Liver (tissue), 9 donors: ENCODE measurements around the gene BATF3. TPM values are rescaled to one million over a fixed set of nuclear protein-coding genes. Genes with fewer than 3 reads are reported as not detected.
A peak's percentile ranks its signal among the peaks of the same experiment; 100 is the strongest.
"Not testable (repeated sequence)": the region's sequence is repeated elsewhere in the genome, so short reads cannot be mapped to it uniquely, and the experiment has no call there.

Experiments used
- DNase-seq: peaks from one replicate; pipeline ENCODE4 v3.0.0-alpha.2; 2017; ENCODE audit warnings: low spot score
- H3K27ac ChIP-seq, 2 donors: one replicate each; pipeline ENCODE4 v1.7.0; 2013; ENCODE audit warnings: inconsistent platforms in 2 of 2, low read length in 2 of 2, control low read depth in 1 of 2, low read depth in 1 of 2, mild to moderate bottlenecking in 1 of 2
- H3K27me3 ChIP-seq, 4 donors: one replicate each; pipeline versions ENCODE4 v1.6.1 to v1.7.0; 2013; ENCODE audit warnings: low read length in 3 of 4, inconsistent platforms in 1 of 4, mild to moderate bottlenecking in 1 of 4, moderate library complexity in 1 of 4; ENCODE audit not compliant: control insufficient read depth in 4 of 4, insufficient read depth in 4 of 4
- H3K36me3 ChIP-seq, 4 donors: one replicate each; pipeline versions ENCODE4 v1.6.1 to v1.7.0; 2013; ENCODE audit warnings: low read length in 3 of 4, mild to moderate bottlenecking in 3 of 4, low read depth in 1 of 4, moderate library complexity in 1 of 4; ENCODE audit not compliant: control insufficient read depth in 4 of 4, insufficient read depth in 3 of 4
- H3K4me1 ChIP-seq, 4 donors: one replicate each; pipeline versions ENCODE4 v1.6.1 to v1.7.0; 2013; ENCODE audit warnings: low read length in 3 of 4, mild to moderate bottlenecking in 3 of 4, moderate library complexity in 1 of 4; ENCODE audit not compliant: control insufficient read depth in 4 of 4, insufficient read depth in 4 of 4
- H3K4me3 ChIP-seq, 3 donors: one replicate each; pipeline versions ENCODE4 v1.6.1 to v1.7.0; 2013; ENCODE audit warnings: low read length in 3 of 3, control low read depth in 1 of 3, low read depth in 1 of 3, mild to moderate bottlenecking in 1 of 3
- H3K9ac ChIP-seq, 2 donors: one replicate each; pipeline ENCODE4 v1.7.0; 2013; ENCODE audit warnings: low read length in 2 of 2, mild to moderate bottlenecking in 2 of 2, moderate library complexity in 2 of 2, control low read depth in 1 of 2, low read depth in 1 of 2
- H3K9me3 ChIP-seq, 4 donors: one replicate each; pipeline versions ENCODE4 v1.6.1 to v1.7.0; 2013; ENCODE audit warnings: low read length in 3 of 4; ENCODE audit not compliant: control insufficient read depth in 4 of 4
- EGR1 ChIP-seq, 2 donors: IDR thresholded peaks; 2 replicates each; pipeline ENCODE4 v1.6.1; 2016 to 2018; ENCODE audit warnings: antibody characterized with exemption in 2 of 2, low read depth in 2 of 2
- FOXA1 ChIP-seq: IDR thresholded peaks from 2 replicates; pipeline ENCODE4 v1.6.1; 2016; ENCODE audit warnings: antibody characterized with exemption
- HNF4A ChIP-seq, 2 donors: conservative IDR thresholded peaks; 2 replicates each; pipeline ENCODE4 v1.6.1; 2016; ENCODE audit warnings: antibody characterized with exemption in 2 of 2, mild to moderate bottlenecking in 2 of 2
- HNF4G ChIP-seq: IDR thresholded peaks from 2 replicates; pipeline ENCODE4 v1.6.1; 2016; ENCODE audit warnings: antibody characterized with exemption
- NR2F2 ChIP-seq: IDR thresholded peaks from 2 replicates; pipeline ENCODE4 v1.6.1; 2016; ENCODE audit warnings: antibody characterized with exemption
- RXRA ChIP-seq, 2 donors: IDR thresholded peaks; 2 replicates each; pipeline ENCODE4 v1.6.1; 2017 to 2018; ENCODE audit warnings: antibody characterized with exemption in 2 of 2, mild to moderate bottlenecking in 1 of 2
- SP1 ChIP-seq: IDR thresholded peaks from 2 replicates; pipeline ENCODE4 v1.6.1; 2018; ENCODE audit warnings: antibody characterized with exemption, mild to moderate bottlenecking
- TAF1 ChIP-seq: conservative IDR thresholded peaks from 2 replicates; pipeline ENCODE4 v1.6.1; 2016; ENCODE audit warnings: antibody characterized with exemption, mild to moderate bottlenecking
- YY1 ChIP-seq: IDR thresholded peaks from 2 replicates; pipeline ENCODE4 v1.6.1; 2016; ENCODE audit warnings: antibody characterized with exemption, mild to moderate bottlenecking
- WGBS: extraction: QIAGEN DNeasy Blood & Tissue Kit; methylation state at CpG from one replicate; pipeline ENCODE4 v1.1.7; 2013; 5-methylcytosine and 5-hydroxymethylcytosine counted together
- polyA plus RNA-seq, 2 donors: library from polyadenylated mRNA; stranded (reverse) in 1 of 2; unstranded in 1 of 2; fragments of 200-250 nt in 1 of 2; fragments of >200 nt in 1 of 2; fragmentation: Nextera tagmentation in 1 of 2; extraction: Ambion mirVana in 1 of 2; gene quantifications; one replicate each; pipeline versions ENCODE4 v1.2.1 to v1.2.3, GENCODE V29; 2013 to 2015
- total RNA-seq, 2 donors: library from RNA; depleted of rRNA; stranded (reverse); fragments of >200 nt; gene quantifications; one replicate each; pipeline ENCODE4 v1.2.3, GENCODE V29; 2014
- TF ChIP-seq, protein P1 (sequence below): IDR thresholded peaks from 2 replicates; pipeline ENCODE4 v1.6.1; 2016; ENCODE audit warnings: antibody characterized with exemption
- TF ChIP-seq, protein P2 (sequence below): fragments of 150-350 bp; IDR thresholded peaks from 2 replicates; pipeline ENCODE4 v1.5.1; 2017; ENCODE audit warnings: improper control_type of control experiment, low read depth, low read length; ENCODE audit not compliant: missing input control
- TF ChIP-seq, protein P3 (sequence below): IDR thresholded peaks from 2 replicates; pipeline ENCODE4 v1.6.1; 2016; ENCODE audit warnings: antibody characterized with exemption
- TF ChIP-seq, protein P4 (sequence below): IDR thresholded peaks from 2 replicates; pipeline ENCODE4 v1.6.1; 2016; ENCODE audit warnings: antibody characterized with exemption
- donor health status: healthy.
- donor health status: healthy.
- donor health status: healthy.
- donor health status: healthy.
- donor health status: healthy.

BATF3 gene
- total and polyA plus RNA-seq, 4 donors, result 0.65 to 1.0 (median 0.91) TPM

DNA sequence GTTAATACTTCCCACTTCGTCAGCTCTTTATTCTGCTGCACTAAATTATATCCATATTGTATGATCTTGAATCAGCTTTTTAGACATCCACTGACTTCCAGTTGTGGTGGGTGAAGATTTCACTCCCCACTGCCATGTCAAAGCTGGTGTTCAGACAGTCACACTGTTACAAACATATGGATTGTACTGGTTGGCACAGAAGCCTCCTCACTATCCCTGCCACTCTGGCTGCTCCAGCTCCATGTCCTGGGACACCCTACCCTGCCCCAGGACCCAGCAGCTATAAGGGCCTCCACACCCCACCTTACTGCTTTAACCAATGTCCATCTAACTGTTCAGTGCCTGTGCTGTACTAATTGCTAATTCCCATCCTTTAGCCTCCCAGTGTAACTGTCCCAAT lies 32.0 kb upstream of the BATF3 start:
- Histone ChIP-seq H3K4me3 (no peak overlapping the region), H3K9me3 (no peaks in the 10 kb centered on the region), H3K4me1 (peaks cover 3 to 14% (median 5%) of the 10 kb centered on the region in 4 donors), H3K27ac (no peak overlapping the region), H3K9ac (no peak overlapping the region), H3K27me3 (no peaks in the 10 kb centered on the region), H3K36me3 (peaks cover 0 to 3% (median 0%) of the 10 kb centered on the region in 4 donors)
- DNase-seq, result no peak
- 94% methylated on average over 1 of the region's 1 CpG for WGBS
- TF ChIP-seq FOXA1, result no peak
- TF ChIP-seq, protein P1, sequence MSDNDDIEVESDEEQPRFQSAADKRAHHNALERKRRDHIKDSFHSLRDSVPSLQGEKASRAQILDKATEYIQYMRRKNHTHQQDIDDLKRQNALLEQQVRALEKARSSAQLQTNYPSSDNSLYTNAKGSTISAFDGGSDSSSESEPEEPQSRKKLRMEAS, result no peak

DNA sequence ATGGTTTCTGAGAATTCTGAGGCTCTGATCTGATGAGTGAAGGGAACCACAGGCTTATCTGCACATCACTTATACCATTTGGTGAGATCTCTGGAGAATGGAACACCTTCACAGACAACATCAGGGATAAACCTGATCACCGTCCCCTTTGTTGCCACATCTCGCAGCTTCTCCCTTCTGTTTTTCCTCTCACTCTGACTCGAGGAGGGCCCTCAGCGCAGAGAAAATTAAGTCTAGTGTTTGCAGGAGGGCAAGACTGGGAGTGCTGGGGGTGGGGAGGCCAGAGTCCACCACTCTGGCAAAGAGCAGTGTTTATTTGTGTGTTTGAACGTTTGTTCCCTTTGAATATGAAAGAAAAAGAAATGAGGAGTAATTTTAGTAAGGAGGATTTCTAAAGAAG lies 29.0 kb upstream of the BATF3 start:
- Histone ChIP-seq H3K9ac (no peak overlapping the region), H3K36me3 (peaks cover 0 to 1% (median 0%) of the 10 kb centered on the region in 4 donors), H3K4me1 (peaks cover 3 to 14% (median 5%) of the 10 kb centered on the region in 4 donors), H3K27ac (peak overlapping the region in 1 of 2 donors; percentile 5), H3K9me3 (no peaks in the 10 kb centered on the region), H3K27me3 (no peaks in the 10 kb centered on the region), H3K4me3 (no peak overlapping the region)
- TF ChIP-seq HNF4A (conservative IDR thresholded peaks at IDR 0.05) (peak; percentile 74 to 75), HNF4G (peak; percentile 61), SP1 (peak; percentile 45), TAF1 (no peak), RXRA (IDR thresholded peaks at IDR 0.05) (peak; percentile 11 to 21)
- TF ChIP-seq, protein P2, sequence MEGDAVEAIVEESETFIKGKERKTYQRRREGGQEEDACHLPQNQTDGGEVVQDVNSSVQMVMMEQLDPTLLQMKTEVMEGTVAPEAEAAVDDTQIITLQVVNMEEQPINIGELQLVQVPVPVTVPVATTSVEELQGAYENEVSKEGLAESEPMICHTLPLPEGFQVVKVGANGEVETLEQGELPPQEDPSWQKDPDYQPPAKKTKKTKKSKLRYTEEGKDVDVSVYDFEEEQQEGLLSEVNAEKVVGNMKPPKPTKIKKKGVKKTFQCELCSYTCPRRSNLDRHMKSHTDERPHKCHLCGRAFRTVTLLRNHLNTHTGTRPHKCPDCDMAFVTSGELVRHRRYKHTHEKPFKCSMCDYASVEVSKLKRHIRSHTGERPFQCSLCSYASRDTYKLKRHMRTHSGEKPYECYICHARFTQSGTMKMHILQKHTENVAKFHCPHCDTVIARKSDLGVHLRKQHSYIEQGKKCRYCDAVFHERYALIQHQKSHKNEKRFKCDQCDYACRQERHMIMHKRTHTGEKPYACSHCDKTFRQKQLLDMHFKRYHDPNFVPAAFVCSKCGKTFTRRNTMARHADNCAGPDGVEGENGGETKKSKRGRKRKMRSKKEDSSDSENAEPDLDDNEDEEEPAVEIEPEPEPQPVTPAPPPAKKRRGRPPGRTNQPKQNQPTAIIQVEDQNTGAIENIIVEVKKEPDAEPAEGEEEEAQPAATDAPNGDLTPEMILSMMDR, result no peak
- TF ChIP-seq, protein P3, sequence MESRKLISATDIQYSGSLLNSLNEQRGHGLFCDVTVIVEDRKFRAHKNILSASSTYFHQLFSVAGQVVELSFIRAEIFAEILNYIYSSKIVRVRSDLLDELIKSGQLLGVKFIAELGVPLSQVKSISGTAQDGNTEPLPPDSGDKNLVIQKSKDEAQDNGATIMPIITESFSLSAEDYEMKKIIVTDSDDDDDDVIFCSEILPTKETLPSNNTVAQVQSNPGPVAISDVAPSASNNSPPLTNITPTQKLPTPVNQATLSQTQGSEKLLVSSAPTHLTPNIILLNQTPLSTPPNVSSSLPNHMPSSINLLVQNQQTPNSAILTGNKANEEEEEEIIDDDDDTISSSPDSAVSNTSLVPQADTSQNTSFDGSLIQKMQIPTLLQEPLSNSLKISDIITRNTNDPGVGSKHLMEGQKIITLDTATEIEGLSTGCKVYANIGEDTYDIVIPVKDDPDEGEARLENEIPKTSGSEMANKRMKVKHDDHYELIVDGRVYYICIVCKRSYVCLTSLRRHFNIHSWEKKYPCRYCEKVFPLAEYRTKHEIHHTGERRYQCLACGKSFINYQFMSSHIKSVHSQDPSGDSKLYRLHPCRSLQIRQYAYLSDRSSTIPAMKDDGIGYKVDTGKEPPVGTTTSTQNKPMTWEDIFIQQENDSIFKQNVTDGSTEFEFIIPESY, result no peak
- no peak for DNase-seq
- WGBS, result 39% methylated on average over 5 of the region's 5 CpGs

DNA sequence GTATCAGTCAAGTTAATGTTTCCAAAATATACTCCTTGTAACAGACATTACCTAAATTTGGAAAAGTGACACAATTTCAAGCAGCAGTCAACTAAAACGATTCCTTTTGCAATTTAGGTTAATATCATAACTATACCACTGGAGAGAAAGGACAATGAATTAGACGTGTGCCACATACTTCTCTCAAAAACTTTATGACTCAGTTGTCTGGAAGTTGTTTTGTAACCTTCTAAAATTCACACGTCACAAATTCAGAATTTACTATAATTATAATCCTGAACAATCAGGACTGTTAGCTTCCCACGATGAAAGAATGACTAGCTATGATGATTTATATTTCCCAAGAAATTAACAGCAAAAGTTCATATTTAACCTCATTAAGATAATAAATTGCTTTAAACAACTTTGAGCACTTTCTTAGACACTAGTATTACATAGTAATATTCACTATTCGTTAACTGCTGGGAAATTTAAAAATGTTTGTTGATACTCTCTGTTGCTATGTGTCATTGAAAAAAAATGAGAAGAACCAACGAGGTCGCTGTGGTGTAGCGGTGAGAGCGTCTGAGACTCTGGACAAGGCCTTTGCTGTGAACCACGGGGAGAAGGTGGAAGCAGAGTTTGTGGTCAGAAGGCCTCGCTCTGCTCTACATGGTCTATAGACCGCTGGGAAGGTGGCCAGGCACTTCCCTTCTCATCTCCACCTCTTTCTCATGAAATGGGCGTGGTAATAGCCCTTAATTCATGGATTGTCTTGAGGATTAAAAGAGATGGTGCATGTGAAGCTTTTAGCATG lies 27.9 kb upstream of the BATF3 start:
- Histone ChIP-seq H3K36me3 (peaks cover 0 to 1% (median 0%) of the 10 kb centered on the region in 4 donors), H3K4me3 (no peak overlapping the region), H3K9ac (no peak overlapping the region), H3K9me3 (no peaks in the 10 kb centered on the region), H3K27ac (no peak overlapping the region), H3K27me3 (no peaks in the 10 kb centered on the region), H3K4me1 (peaks cover 3 to 14% (median 5%) of the 10 kb centered on the region in 4 donors)
- DNase-seq, result no peak
- TF ChIP-seq, protein P1, result no peak
- no peak for TF ChIP-seq RXRA (IDR thresholded peaks at IDR 0.05)
- TF ChIP-seq HNF4G, result no peak
- TF ChIP-seq, protein P2, result no peak
- no peak for TF ChIP-seq YY1
- TF ChIP-seq EGR1 (IDR thresholded peaks at IDR 0.05; ENCODE audit: low read depth in 2 of 2), result no peak
- TF ChIP-seq NR2F2, result no peak
- no peak for TF ChIP-seq HNF4A (conservative IDR thresholded peaks at IDR 0.05)
- TF ChIP-seq, protein P4, sequence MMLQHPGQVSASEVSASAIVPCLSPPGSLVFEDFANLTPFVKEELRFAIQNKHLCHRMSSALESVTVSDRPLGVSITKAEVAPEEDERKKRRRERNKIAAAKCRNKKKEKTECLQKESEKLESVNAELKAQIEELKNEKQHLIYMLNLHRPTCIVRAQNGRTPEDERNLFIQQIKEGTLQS, result no peak
- 87% methylated on average over 13 of the region's 13 CpGs for WGBS

DNA sequence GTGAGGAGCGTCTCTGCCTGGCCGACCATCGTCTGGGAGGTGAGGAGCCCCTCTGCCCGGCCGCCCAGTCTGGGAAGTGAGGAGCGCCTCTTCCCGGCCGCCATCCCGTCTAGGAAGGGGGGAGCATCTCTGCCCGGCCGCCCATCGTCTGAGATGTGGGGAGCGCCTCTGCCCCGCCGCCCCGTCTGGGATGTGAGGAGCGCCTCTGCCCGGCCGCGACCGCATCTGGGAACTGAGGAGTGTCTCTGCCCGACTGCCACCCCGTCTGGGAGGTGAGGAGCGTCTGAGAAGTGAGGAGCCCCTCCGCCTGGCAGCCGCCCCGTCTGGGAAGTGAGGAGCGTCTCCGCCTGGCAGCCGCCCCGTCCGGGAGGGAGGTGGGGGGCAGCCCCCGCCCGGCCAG lies 25.0 kb upstream of the BATF3 start:
- WGBS, result 97% methylated on average over 34 of the region's 34 CpGs
- H3K36me3 ChIP-seq, H3K4me3 ChIP-seq, H3K27ac ChIP-seq, H3K9me3 ChIP-seq, DNase-seq, H3K27me3 ChIP-seq, H3K9ac ChIP-seq: not testable (repeated sequence)
- H3K4me1 ChIP-seq, result peaks cover 4 to 14% (median 5%) of the 10 kb centered on the region in 4 donors
